Tongue (tissue), 2 donors: ENCODE data around the gene HSP90B1. TPM values are rescaled to one million over a fixed set of nuclear protein-coding genes. Genes with fewer than 3 reads are reported as not detected.

Source experiments
- DNase-seq: peaks from one replicate; pipeline ENCODE4 v3.0.0-alpha.2; 2015
- total RNA-seq: library from RNA; depleted of rRNA; stranded (reverse); fragments of >200 nt; gene quantifications from one replicate; pipeline ENCODE4 v1.2.3, GENCODE V29; 2014

Gene HSP90B1
- total RNA-seq, 1 donor from 2014 or later: 376 TPM

DNA sequence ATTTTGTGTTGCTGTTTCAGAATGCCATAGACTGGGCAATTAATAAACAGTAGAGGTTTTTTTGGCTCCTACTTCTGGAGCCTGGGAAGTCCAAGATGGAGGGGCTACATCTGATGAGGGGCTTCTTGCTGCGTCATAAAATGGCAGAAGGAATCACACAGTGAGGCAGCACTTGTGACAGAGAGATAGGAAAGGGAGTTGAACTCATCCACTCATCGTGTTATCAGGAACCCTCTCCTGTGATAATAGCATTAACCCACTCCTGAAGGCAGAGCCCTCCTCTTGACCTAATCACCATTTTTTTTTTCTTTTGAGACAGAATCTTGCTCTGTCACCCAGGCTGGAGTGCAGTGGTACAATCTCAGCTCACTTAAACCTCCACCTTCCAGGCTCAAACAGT lies 45.2 kb downstream of the HSP90B1 start:
- no peak for DNase-seq

DNA sequence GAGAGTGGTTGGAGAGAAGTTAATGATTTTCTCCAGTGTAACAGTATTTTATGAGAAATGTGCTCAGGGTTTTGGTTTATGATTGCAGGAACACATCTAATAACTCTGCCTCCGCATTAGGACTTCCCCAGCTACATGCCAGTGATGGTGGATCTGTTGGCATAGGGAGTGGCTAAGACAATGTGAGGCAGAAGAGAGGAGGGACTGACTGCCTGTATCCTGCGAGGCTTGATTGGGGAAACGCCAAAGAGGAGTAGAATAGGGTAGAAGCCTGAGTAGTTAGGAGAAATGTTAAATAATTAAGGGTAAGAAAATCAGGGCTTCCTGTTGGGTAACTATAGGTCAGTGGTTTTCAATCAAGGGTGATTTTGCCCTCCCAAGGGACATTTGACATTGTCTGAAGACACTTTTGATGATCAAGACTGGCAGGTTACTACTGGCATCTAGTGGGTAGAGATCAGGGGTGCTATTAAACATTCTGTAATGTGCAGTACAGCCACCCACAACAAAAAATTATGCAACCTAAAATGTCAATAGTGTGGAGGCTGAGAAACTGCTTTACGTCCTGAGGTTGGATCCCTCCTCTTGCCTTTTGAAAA lies 48.3 kb downstream of the HSP90B1 start:
- no peak for DNase-seq

DNA sequence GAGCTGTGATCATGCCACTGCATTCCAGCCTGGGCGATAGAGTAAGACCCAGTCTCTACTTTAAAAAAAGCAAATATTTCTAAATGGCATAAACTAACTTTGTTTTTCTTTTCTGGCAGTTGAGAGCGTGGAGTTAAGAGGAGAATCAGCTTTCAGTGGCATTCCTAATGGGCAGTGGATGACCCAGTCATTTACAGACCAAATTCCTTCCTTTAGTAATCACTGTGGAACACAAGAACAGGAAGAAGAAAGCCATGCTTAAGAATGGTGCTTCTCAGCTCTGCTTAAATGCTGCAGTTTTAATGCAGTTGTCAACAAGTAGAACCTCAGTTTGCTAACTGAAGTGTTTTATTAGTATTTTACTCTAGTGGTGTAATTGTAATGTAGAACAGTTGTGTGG lies 56.6 kb downstream of the HSP90B1 start:
- no peak for DNase-seq

DNA sequence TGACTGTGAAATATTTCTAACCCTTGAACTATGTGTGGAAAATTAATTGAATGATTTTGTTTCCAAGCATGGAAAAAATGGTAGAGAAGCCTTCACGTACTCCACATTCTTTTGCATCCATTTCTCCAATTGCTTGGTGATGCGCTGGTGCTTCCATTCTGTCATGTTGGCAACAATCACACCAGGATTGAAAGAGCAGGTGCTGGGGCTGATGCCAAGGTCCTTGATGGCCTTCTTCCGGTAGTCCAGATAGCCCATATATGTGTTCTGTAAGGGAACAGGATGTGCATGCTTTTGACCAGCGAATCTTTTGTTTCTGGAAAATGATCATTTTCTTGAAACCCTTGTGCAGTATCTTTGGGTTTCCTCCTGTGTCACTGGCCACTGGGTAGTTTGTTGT lies 64.0 kb downstream of the HSP90B1 start:
- peak; percentile 77 for DNase-seq

DNA sequence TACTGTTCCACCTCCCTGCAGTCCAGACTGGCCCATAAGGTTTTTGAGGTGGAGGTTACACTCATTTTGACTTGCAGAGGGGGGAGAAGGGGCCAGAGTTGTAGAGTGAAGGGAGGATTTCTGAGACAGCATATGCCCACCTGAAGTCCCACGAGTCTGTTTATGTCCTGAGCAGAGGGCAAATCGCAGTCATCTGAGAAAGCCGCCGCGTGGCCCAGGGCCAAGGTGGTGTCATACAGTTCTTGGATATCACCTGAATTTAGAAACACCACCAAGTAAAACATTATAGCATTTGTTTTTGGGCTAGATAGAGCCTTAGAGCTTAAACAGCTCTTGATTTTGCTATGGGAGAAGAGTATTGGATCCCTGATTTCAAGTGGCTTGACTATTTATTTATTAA lies 66.4 kb downstream of the HSP90B1 start:
- no peak for DNase-seq

DNA sequence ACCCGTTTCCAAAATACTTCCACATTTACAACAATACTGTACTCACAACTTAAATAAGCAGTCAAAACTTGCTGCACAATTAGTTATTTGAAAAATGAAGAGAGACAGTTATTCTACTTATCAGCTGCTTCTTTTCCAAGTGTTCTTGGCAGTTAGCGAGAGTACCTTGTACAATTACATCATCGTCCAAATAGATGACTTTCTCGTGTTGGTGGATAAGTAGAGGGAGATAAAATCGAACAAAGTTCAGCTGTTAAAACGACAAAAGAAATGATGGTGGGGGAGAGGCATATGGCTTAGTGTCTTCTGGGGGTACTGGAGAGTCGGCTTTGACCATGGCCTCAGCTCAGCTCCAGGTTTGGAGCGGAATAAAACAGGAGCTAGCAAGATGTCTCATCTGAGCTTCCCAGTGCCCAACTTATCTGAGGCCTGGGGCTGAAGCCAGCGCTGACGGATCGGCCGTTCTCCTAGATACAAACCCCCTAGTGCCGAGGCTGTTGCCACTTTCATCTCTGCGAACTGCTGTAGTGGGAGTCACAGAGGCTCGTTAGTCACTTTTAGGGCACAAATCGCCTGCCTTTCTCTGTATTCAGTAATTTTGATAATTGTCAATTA lies 67.2 kb downstream of the HSP90B1 start:
- DNase-seq: no peak

Other genes starting within 250 kb of the HSP90B1 start
- 16.0 TPM for gene NT5DC3, start 89.2 kb upstream of the HSP90B1 start, total RNA-seq
- 31.5 TPM for gene TDG, start 35.5 kb downstream of the HSP90B1 start, total RNA-seq
- gene GLT8D2, start 119.8 kb downstream of the HSP90B1 start, total RNA-seq: 40.3 TPM
- gene HCFC2, start 134.1 kb downstream of the HSP90B1 start, total RNA-seq: 60.9 TPM
- 21.6 TPM for gene NFYB, start 207.8 kb downstream of the HSP90B1 start, total RNA-seq